Endothelial cell of umbilical vein (primary cell): ENCODE measurements around the gene CARD9. TPM values are rescaled to one million over a fixed set of nuclear protein-coding genes. Genes with fewer than 3 reads are reported as not detected.

ENCODE experiments used
- BruUV-seq: library from RNA; stranded (reverse); fragments of 400-500 nt; replicated peaks from 2 replicates; lab custom pipeline; 2021; lab: Mats Ljungman, UMichigan
- CTCF ChIA-PET: fragments of 300-600, 350-600 bp; sonication (Branson Sonifier 250); formaldehyde crosslinking; loops from one replicate; lab custom pipeline; 2021; ENCODE audit warnings: antibody characterized with exemption, inconsistent platforms; lab: Charles Lee
- POLR2A ChIA-PET: fragments of 300-600, 350-600 bp; sonication (Branson Sonifier 250); formaldehyde crosslinking; loops from one replicate; lab custom pipeline; 2021; ENCODE audit warnings: antibody characterized with exemption, inconsistent platforms; lab: Charles Lee
- DNase-seq: peaks from one replicate; pipeline ENCODE4 v3.0.0-alpha.2; 2011; ENCODE audit warnings: low read depth, low spot score
- FAIRE-seq: peaks from 2 replicates; lab custom pipeline; 2011; peaks lifted over from hg19 to GRCh38; lab: Jason Lieb, UNC
- H2AFZ ChIP-seq: 2 replicates; pipeline ENCODE4 v1.6.0; 2012; ENCODE audit warnings: low read depth, low read length, control low read depth, inconsistent platforms
- H3K27ac ChIP-seq: 2 replicates; pipeline ENCODE4 v1.5.1; 2011; ENCODE audit warnings: low read depth, mild to moderate bottlenecking, control low read depth, low read length, moderate library complexity; ENCODE audit not compliant: insufficient read depth
- H3K27me3 ChIP-seq, 2 experiments: 2 replicates each; pipeline versions ENCODE4 v1.6.0 to v1.6.1; 2011; ENCODE audit warnings: low read length in 2 of 2, mixed read lengths in 1 of 2; ENCODE audit not compliant: control insufficient read depth in 2 of 2, insufficient read depth in 2 of 2
- H3K36me3 ChIP-seq, 2 experiments: 2 replicates in 1 of 2; 3 replicates in 1 of 2; pipeline ENCODE4 v1.5.1; 2011; ENCODE audit warnings: low read length in 2 of 2, mild to moderate bottlenecking in 1 of 2, moderate library complexity in 1 of 2; ENCODE audit not compliant: control insufficient read depth in 2 of 2, insufficient read depth in 2 of 2; ENCODE audit errors: extremely low read depth in 1 of 2
- H3K4me1 ChIP-seq: 3 replicates; pipeline ENCODE4 v1.5.1; 2011; ENCODE audit warnings: mild to moderate bottlenecking, low read length; ENCODE audit not compliant: control insufficient read depth, insufficient read depth; ENCODE audit errors: extremely low read depth
- H3K4me2 ChIP-seq: 2 replicates; pipeline ENCODE4 v1.6.1; 2011; ENCODE audit warnings: low read length, control low read depth, mixed read lengths; ENCODE audit not compliant: insufficient read depth
- H3K4me3 ChIP-seq, 3 experiments: fragments of 200-600 bp in 1 of 3; sonication (generic), shearing (Covaris generic) in 1 of 3; replicated peaks in 1 of 3; 2 replicates each; pipeline ENCODE4 v1.5.1; 2011 to 2016; ENCODE audit warnings: control low read depth in 3 of 3, low read length in 3 of 3, mild to moderate bottlenecking in 2 of 3, inconsistent platforms in 1 of 3, low read depth in 1 of 3, moderate library complexity in 1 of 3; ENCODE audit not compliant: insufficient read depth in 1 of 3
- H3K79me2 ChIP-seq: 2 replicates; pipeline ENCODE4 v1.6.0; 2012; ENCODE audit warnings: low read length, inconsistent platforms; ENCODE audit not compliant: control insufficient read depth, insufficient read depth
- H3K9ac ChIP-seq: replicated peaks from 2 replicates; pipeline ENCODE3; 2011; ENCODE audit warnings: low read length, control low read depth; ENCODE audit not compliant: insufficient read depth; ENCODE audit errors: extremely low read depth
- H3K9me1 ChIP-seq: replicated peaks from 3 replicates; pipeline ENCODE4 v1.6.0; 2011; ENCODE audit warnings: mild to moderate bottlenecking, low read length; ENCODE audit not compliant: control insufficient read depth, insufficient read depth; ENCODE audit errors: extremely low read depth
- H3K9me3 ChIP-seq: replicated peaks from 2 replicates; pipeline ENCODE4 v1.5.1; 2012; ENCODE audit warnings: low read length, inconsistent platforms; ENCODE audit not compliant: control insufficient read depth, insufficient read depth
- H4K20me1 ChIP-seq: replicated peaks from 2 replicates; pipeline ENCODE3; 2011; ENCODE audit warnings: mild to moderate bottlenecking, low read length; ENCODE audit not compliant: control insufficient read depth, insufficient read depth; ENCODE audit errors: extremely low read depth
- EZH2 ChIP-seq: IDR thresholded peaks from 2 replicates; pipeline ENCODE4 v1.6.1; 2012; ENCODE audit warnings: borderline replicate concordance, low read depth, mild to moderate bottlenecking, moderate library complexity, low read length, inconsistent platforms; ENCODE audit not compliant: severe bottlenecking
- FOS ChIP-seq: IDR thresholded peaks from 2 replicates; pipeline ENCODE4 v1.6.1; 2011; ENCODE audit warnings: mild to moderate bottlenecking, low read length, moderate library complexity, borderline replicate concordance; ENCODE audit not compliant: insufficient read depth
- GATA2 ChIP-seq: IDR thresholded peaks from 2 replicates; pipeline ENCODE4 v1.7.0; 2011; ENCODE audit warnings: low read depth, mild to moderate bottlenecking, moderate library complexity, mixed read lengths, low read length; ENCODE audit not compliant: insufficient read length, insufficient read depth
- JUN ChIP-seq: IDR thresholded peaks from 2 replicates; pipeline ENCODE4 v1.6.1; 2011; ENCODE audit warnings: borderline replicate concordance, low read depth; ENCODE audit not compliant: insufficient read length, insufficient read depth
- MYC ChIP-seq: IDR thresholded peaks from one replicate; pipeline ENCODE4 v1.6.1; 2011; ENCODE audit warnings: mild to moderate bottlenecking, low read depth, low read length
- POLR2A ChIP-seq: IDR thresholded peaks from 2 replicates; pipeline ENCODE4 v1.6.1; 2012; ENCODE audit warnings: low read depth, mild to moderate bottlenecking, control low read depth, low read length
- POLR2AphosphoS5 ChIP-seq: IDR thresholded peaks from 2 replicates; pipeline ENCODE4 v1.6.1; 2012; ENCODE audit warnings: low read depth, mild to moderate bottlenecking, control low read depth, low read length, moderate library complexity; ENCODE audit not compliant: insufficient read depth
- dilution Hi-C: fragments of 300-500 bp; cut with MboI; formaldehyde crosslinking; loops from one replicate; pipeline ENCODE4 v1.15.0; 2019; ENCODE audit warnings: low sequenced_read_pairs; ENCODE audit not compliant: extremely low pct_ligation_motif_present
- intact Hi-C: fragments of 100-400 bp; cut with micrococcal nuclease; formaldehyde crosslinking; loops from one replicate; pipeline ENCODE4 v1.10.0; 2022
- polyA plus RNA-seq, 4 experiments: library from polyadenylated mRNA; depleted of rRNA in 3 of 4; stranded (reverse) in 3 of 4; unstranded in 1 of 4; fragments of >200 nt; gene quantifications; 2 replicates each; pipeline versions ENCODE4 v1.2.1 to v1.2.3, GENCODE V29; 2011 to 2012; ENCODE audit warnings: missing spikeins in 1 of 4
- total RNA-seq: library from RNA; stranded (reverse); gene quantifications from 2 replicates; pipeline ENCODE4 v1.2.3, GENCODE V29; 2021
- TF ChIP-seq, protein P1 (sequence below): IDR thresholded peaks from 2 replicates; pipeline ENCODE4 v1.6.1; 2011; ENCODE audit not compliant: insufficient read depth, insufficient read length
- TF ChIP-seq, protein P2 (sequence below), 2 donors: IDR thresholded peaks; 1 replicate in 1 of 2; 2 replicates in 1 of 2; pipeline ENCODE4 v1.5.1; 2011; ENCODE audit warnings: low read length in 2 of 2, mild to moderate bottlenecking in 2 of 2, moderate library complexity in 2 of 2, control low read depth in 1 of 2, inconsistent platforms in 1 of 2, low read depth in 1 of 2; ENCODE audit not compliant: insufficient read depth in 1 of 2; ENCODE audit errors: extremely low read depth in 1 of 2

CARD9 gene
- total and polyA plus RNA-seq, 2 donors (not counting 3 experiments of a cell fraction or from before 2014, with no cell fraction given): 0.22 to 0.71 TPM

DNA sequence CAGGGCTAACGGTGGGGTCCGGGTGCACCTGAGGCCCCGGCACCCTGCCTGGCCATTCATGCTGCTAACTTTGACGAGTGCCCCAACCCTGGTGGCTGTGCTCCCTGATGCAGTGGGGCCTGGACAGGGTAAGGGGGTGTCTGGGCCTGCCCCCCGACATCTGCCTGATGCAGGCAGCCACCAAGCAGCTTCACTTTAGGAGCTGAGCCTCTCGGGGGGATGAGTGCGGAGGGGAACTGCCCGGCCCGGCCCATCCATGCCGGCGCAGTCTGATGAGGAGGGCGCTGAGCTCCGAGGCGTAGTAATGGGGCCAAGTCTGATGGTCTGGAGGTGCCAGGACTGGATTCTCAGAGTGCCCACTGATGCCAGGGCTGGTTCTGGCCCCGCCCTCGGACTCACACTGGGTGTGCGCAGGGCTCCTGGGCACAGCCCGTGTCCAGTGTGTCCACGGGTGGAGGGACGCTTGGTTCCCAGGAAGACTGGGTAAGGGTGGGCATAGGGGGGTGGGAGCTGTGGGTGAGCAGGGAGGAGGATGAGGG is 26.5 kb downstream of the CARD9 start:
- H3K9me1 ChIP-seq: no peaks in the 10 kb centered on the region
- ChIA-PET POLR2A (no interaction called here), CTCF (no interaction called here)
- H3K9me3 ChIP-seq: no peaks in the 10 kb centered on the region
- peaks cover 10% of the 10 kb centered on the region for H3K4me1 ChIP-seq
- no peaks in the 10 kb centered on the region for H3K36me3 ChIP-seq
- TF ChIP-seq POLR2AphosphoS5 (no peak), EZH2 (no peak)
- TF ChIP-seq, protein P1, sequence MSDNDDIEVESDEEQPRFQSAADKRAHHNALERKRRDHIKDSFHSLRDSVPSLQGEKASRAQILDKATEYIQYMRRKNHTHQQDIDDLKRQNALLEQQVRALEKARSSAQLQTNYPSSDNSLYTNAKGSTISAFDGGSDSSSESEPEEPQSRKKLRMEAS: no peak
- no peak overlapping the region for H3K9ac ChIP-seq
- intact Hi-C loops (loop anchor here (1.0 kb wide), 1 partner anchor 284 kb away; no protein-coding TSS in a partner anchor), dilution Hi-C loops (no loop called here)
- BruUV-seq: no TSS peak
- no peak overlapping the region for H3K4me3 ChIP-seq
- no peak overlapping the region for H3K4me2 ChIP-seq
- H4K20me1 ChIP-seq: no peaks in the 10 kb centered on the region
- no peaks in the 10 kb centered on the region for H3K79me2 ChIP-seq
- no peaks in the 10 kb centered on the region for H3K27me3 ChIP-seq
- no peak for DNase-seq
- H3K27ac ChIP-seq: no peak overlapping the region
- H2AFZ ChIP-seq: no peak overlapping the region
- no peak for FAIRE-seq

DNA sequence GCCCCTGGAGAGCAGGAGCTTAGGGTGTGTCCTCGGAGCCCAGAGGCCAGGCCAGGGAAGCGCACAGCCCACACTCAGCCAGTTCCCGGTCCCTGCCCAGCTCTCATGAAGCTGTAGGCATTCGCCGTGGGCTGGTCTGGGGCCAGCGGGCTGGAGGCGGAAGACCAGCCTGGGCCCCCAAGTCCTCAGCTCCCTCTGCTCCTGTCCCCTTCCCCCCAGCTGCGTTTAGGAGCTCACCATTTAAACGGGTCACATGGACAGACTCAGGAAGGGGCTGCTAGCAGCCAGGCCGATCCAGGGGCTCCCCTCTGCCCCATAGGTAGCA is 27.4 kb downstream of the CARD9 start:
- intact Hi-C loops (loop anchor here (1.0 kb wide), 1 partner anchor 285 kb away; no protein-coding TSS in a partner anchor), dilution Hi-C loops (no loop called here)
- no peak overlapping the region for H3K9ac ChIP-seq
- H3K4me2 ChIP-seq: no peak overlapping the region
- CTCF ChIA-PET: interaction anchor here (1.0 to 2.9 kb wide), 7 partner anchors 9 to 55 kb away, joined by 3 to 25 read pairs (median 5); partner anchors contain the start of gene DNLZ
- no peaks in the 10 kb centered on the region for H3K9me3 ChIP-seq
- H3K27ac ChIP-seq: no peak overlapping the region
- no peak overlapping the region for H3K4me3 ChIP-seq
- no peaks in the 10 kb centered on the region for H4K20me1 ChIP-seq
- no peak overlapping the region for H2AFZ ChIP-seq
- no peaks in the 10 kb centered on the region for H3K27me3 ChIP-seq
- peaks cover 10% of the 10 kb centered on the region for H3K4me1 ChIP-seq
- H3K79me2 ChIP-seq: no peaks in the 10 kb centered on the region
- no peak for TF ChIP-seq POLR2A
- TF ChIP-seq, protein P2, sequence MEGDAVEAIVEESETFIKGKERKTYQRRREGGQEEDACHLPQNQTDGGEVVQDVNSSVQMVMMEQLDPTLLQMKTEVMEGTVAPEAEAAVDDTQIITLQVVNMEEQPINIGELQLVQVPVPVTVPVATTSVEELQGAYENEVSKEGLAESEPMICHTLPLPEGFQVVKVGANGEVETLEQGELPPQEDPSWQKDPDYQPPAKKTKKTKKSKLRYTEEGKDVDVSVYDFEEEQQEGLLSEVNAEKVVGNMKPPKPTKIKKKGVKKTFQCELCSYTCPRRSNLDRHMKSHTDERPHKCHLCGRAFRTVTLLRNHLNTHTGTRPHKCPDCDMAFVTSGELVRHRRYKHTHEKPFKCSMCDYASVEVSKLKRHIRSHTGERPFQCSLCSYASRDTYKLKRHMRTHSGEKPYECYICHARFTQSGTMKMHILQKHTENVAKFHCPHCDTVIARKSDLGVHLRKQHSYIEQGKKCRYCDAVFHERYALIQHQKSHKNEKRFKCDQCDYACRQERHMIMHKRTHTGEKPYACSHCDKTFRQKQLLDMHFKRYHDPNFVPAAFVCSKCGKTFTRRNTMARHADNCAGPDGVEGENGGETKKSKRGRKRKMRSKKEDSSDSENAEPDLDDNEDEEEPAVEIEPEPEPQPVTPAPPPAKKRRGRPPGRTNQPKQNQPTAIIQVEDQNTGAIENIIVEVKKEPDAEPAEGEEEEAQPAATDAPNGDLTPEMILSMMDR (IDR thresholded peaks at IDR 0.05; ENCODE audit: extremely low read depth in 1 of 2, insufficient read depth in 1 of 2, low read depth in 1 of 2, low read length in 2 of 2): no peak
- TF ChIP-seq GATA2: no peak
- no peak for TF ChIP-seq MYC
- TF ChIP-seq EZH2: no peak
- TF ChIP-seq, protein P1: no peak
- no peak for TF ChIP-seq POLR2AphosphoS5
- no peak for TF ChIP-seq JUN
- no peak for TF ChIP-seq FOS
- no peaks in the 10 kb centered on the region for H3K9me1 ChIP-seq
- DNase-seq (no peak), FAIRE-seq (no peak)
- no TSS peak for BruUV-seq
- no peaks in the 10 kb centered on the region for H3K36me3 ChIP-seq
- POLR2A ChIA-PET: interaction anchor here (1.1 to 1.2 kb wide), 2 partner anchors 16 to 17 kb away, joined by 3 to 5 read pairs; partner anchors contain the start of gene DNLZ
